ENCODE results near the gene C10orf67.
"Not testable (repeated sequence)": the region's sequence is repeated elsewhere in the genome, so short reads cannot be mapped to it uniquely, and the experiment has no call there.

Gene C10orf67

GRCh38 chr10:23322082-23322481 is 22.5 kb downstream of the C10orf67 start:
- no peak for DNase-seq

GRCh38 chr10:23319835-23320234 is 24.8 kb downstream of the C10orf67 start:
- no peak for DNase-seq

GRCh38 chr10:23318359-23318758 is 26.2 kb downstream of the C10orf67 start:
- DNase-seq, result no peak

- DNase-seq, result no peak
Observed at GRCh38 chr10:23317416-23317815, 27.2 kb downstream of the C10orf67 start.

GRCh38 chr10:23316406-23316805 is 28.2 kb downstream of the C10orf67 start:
- no peak for DNase-seq

- DNase-seq, result no peak
Observed at GRCh38 chr10:23315966-23316365, 28.6 kb downstream of the C10orf67 start.

- DNase-seq, result no peak
Observed at GRCh38 chr10:23314835-23315239, 29.8 kb downstream of the C10orf67 start.

- no peak for DNase-seq
Observed at GRCh38 chr10:23311034-23311433, 33.6 kb downstream of the C10orf67 start.

GRCh38 chr10:23310404-23310803 is 34.2 kb downstream of the C10orf67 start:
- no peak for DNase-seq

- not testable (repeated sequence) for DNase-seq
Observed at GRCh38 chr10:23299961-23300360, 44.6 kb downstream of the C10orf67 start.

- DNase-seq, result no peak
Observed at GRCh38 chr10:23294638-23295247, 49.9 kb downstream of the C10orf67 start.

- no peak for DNase-seq
Observed at GRCh38 chr10:23293973-23294590, 50.5 kb downstream of the C10orf67 start.

GRCh38 chr10:23293145-23293724 is 51.4 kb downstream of the C10orf67 start:
- no peak for DNase-seq

GRCh38 chr10:23291551-23292334 is 52.9 kb downstream of the C10orf67 start:
- DNase-seq, result no peak

- no peak for DNase-seq
Observed at GRCh38 chr10:23284674-23285335, 59.8 kb downstream of the C10orf67 start.

GRCh38 chr10:23284155-23284554 is 60.4 kb downstream of the C10orf67 start:
- DNase-seq, result no peak

GRCh38 chr10:23283680-23284079 is 60.9 kb downstream of the C10orf67 start:
- no peak for DNase-seq

GRCh38 chr10:23281044-23281433 is 63.6 kb downstream of the C10orf67 start:
- no peak for DNase-seq

GRCh38 chr10:23280419-23281043 is 64.1 kb downstream of the C10orf67 start:
- no peak for DNase-seq

GRCh38 chr10:23275355-23275754 is 69.2 kb downstream of the C10orf67 start:
- no peak for DNase-seq

- DNase-seq, result not testable (repeated sequence)
Observed at GRCh38 chr10:23274179-23274578, 70.4 kb downstream of the C10orf67 start.

GRCh38 chr10:23270531-23270930 is 74.1 kb downstream of the C10orf67 start:
- DNase-seq, result no peak
